BE2C (cell line): ENCODE results near the gene NASP. TPM values are rescaled to one million over a fixed set of nuclear protein-coding genes. Genes with fewer than 3 reads are reported as not detected.
A peak's percentile ranks its signal among the peaks of the same experiment; 100 is the strongest.

Source experiments
- DNase-seq: peaks from one replicate; pipeline ENCODE4 v3.0.0-alpha.2; 2020
- H3K27me3 ChIP-seq: fragments of 250-450 bp; sonication (Bioruptor Pico); 2 replicates; pipeline ENCODE4 v1.5.1; 2020; ENCODE audit warnings: mild to moderate bottlenecking
- H3K36me3 ChIP-seq: fragments of 250-450 bp; sonication (Bioruptor Pico); 2 replicates; pipeline ENCODE4 v1.5.1; 2020; ENCODE audit warnings: mild to moderate bottlenecking
- H3K4me1 ChIP-seq: fragments of 250-450 bp; sonication (Bioruptor Pico); 2 replicates; pipeline ENCODE4 v1.5.1; 2020
- H3K4me3 ChIP-seq: 2 replicates; pipeline ENCODE4 v1.5.1; 2011; ENCODE audit warnings: low read depth, low read length
- H3K9me3 ChIP-seq: fragments of 250-450 bp; sonication (Bioruptor Pico); 2 replicates; pipeline ENCODE4 v1.5.1; 2020
- CTCF ChIP-seq: IDR thresholded peaks from 2 replicates; pipeline ENCODE4 v1.5.1; 2012; ENCODE audit warnings: mild to moderate bottlenecking, low read depth, low read length
- polyA plus RNA-seq: library from polyadenylated mRNA; unstranded; fragments of >200 nt; gene quantifications from one replicate; pipeline ENCODE4 v1.2.1, GENCODE V29; 2012; ENCODE audit warnings: low read depth, missing spikeins; ENCODE audit not compliant: insufficient read length, insufficient read depth

Gene NASP
- polyA plus RNA-seq = 36.6 TPM

- Histone ChIP-seq H3K4me1 (no peaks in the 10 kb centered on the region), H3K27me3 (no peaks in the 10 kb centered on the region), H3K36me3 (no peaks in the 10 kb centered on the region), H3K9me3 (no peaks in the 10 kb centered on the region), H3K4me3 (peak within 1 kb of the TSS; percentile 95)
- TF ChIP-seq CTCF = no peak
- DNase-seq = peak; percentile 75
These were observed at the start of gene NASP for GRCh38 chr1:45583666-45584350. NASP (plus strand) TSS chr1:45584041; CDS start chr1:45584147, 106 bp downstream.

- Histone ChIP-seq H3K4me3 (no peak overlapping the region), H3K27me3 (no peaks in the 10 kb centered on the region), H3K9me3 (no peaks in the 10 kb centered on the region), H3K4me1 (no peaks in the 10 kb centered on the region), H3K36me3 (no peaks in the 10 kb centered on the region)
- no peak for DNase-seq
- no peak for TF ChIP-seq CTCF
These were observed 47.7 kb upstream of the NASP start for GRCh38 chr1:45535988-45536766.

GRCh38 chr1:45536886-45537285 is 47.0 kb upstream of the NASP start:
- no peaks in the 10 kb centered on the region for H3K4me1 ChIP-seq
- H3K27me3 ChIP-seq = no peaks in the 10 kb centered on the region
- H3K9me3 ChIP-seq = no peaks in the 10 kb centered on the region
- H3K4me3 ChIP-seq = no peak overlapping the region
- no peak for DNase-seq
- TF ChIP-seq CTCF = no peak
- no peaks in the 10 kb centered on the region for H3K36me3 ChIP-seq

GRCh38 chr1:45541193-45541592 is 42.6 kb upstream of the NASP start:
- no peaks in the 10 kb centered on the region for H3K27me3 ChIP-seq
- no peaks in the 10 kb centered on the region for H3K36me3 ChIP-seq
- no peaks in the 10 kb centered on the region for H3K4me1 ChIP-seq
- H3K9me3 ChIP-seq = no peaks in the 10 kb centered on the region
- DNase-seq = no peak
- TF ChIP-seq CTCF = no peak
- no peak overlapping the region for H3K4me3 ChIP-seq

GRCh38 chr1:45542591-45542990 is 41.2 kb upstream of the NASP start:
- DNase-seq = no peak
- no peak for TF ChIP-seq CTCF
- Histone ChIP-seq H3K36me3 (no peaks in the 10 kb centered on the region), H3K4me1 (no peaks in the 10 kb centered on the region), H3K9me3 (no peaks in the 10 kb centered on the region), H3K27me3 (no peaks in the 10 kb centered on the region), H3K4me3 (no peak overlapping the region)
